A549 treated with ZK216348 at 1 μM for 4 hours (cell line): ENCODE results near the gene HDAC1. TPM values are rescaled to one million over a fixed set of nuclear protein-coding genes. Genes with fewer than 3 reads are reported as not detected.

Experiments
- total RNA-seq: library from RNA; stranded (reverse); fragments of 200-300 nt; extraction: Qiagen RNA extraction; gene quantifications from 5 replicates; pipeline ENCODE4 v1.2.3, GENCODE V29; 2022; ENCODE audit warnings: low read depth

HDAC1 gene
- 52.8 to 61.8 TPM (median 54.7 TPM) in 5 replicates for total RNA-seq

GRCh38 chr1:32291708-32292538, at the start of gene HDAC1:
Gene HDAC1, plus strand, starts transcription at chr1:32292083. Its CDS starts 87 bp downstream, at chr1:32292170.

GRCh38 chr1:32246888-32247273, 45.0 kb upstream of the HDAC1 start, which contains the start of gene FAM167B:
Gene FAM167B, plus strand, starts transcription at chr1:32247222. Its CDS starts 200 bp downstream, at chr1:32247422.

GRCh38 chr1:32250893-32251716, 40.8 kb upstream of the HDAC1 start, which contains the start of gene LCK:
Gene LCK, plus strand, starts transcription at chr1:32251265. Its CDS starts 23,065 bp downstream, at chr1:32274330.

GRCh38 chr1:32335790-32336590, 44.1 kb downstream of the HDAC1 start, which contains the start of gene MARCKSL1:
Gene MARCKSL1, minus strand, starts transcription at chr1:32336233. Its CDS starts 200 bp downstream, at chr1:32336033.

GRCh38 chr1:32362474-32363313, 70.8 kb downstream of the HDAC1 start, which contains the start of the genes FAM229A and TSSK3:
Gene FAM229A, minus strand, starts transcription at chr1:32362485. Its CDS starts 394 bp downstream, at chr1:32362091.
Gene TSSK3, plus strand, starts transcription at chr1:32362539. Its CDS starts 163 bp downstream, at chr1:32362702.

Other genes starting within 250 kb of the HDAC1 start
- 6.7 to 12.9 TPM (median 12.0 TPM) in 5 replicates for gene TMEM39B, start 219.1 kb upstream of the HDAC1 start, total RNA-seq
- gene KPNA6, start 184.0 kb upstream of the HDAC1 start, total RNA-seq: 14.1 to 16.7 TPM (median 14.9 TPM) in 5 replicates
- 26.4 to 30.0 TPM (median 29.2 TPM) in 5 replicates for gene TXLNA, start 112.4 kb upstream of the HDAC1 start, total RNA-seq
- gene CCDC28B, start 91.5 kb upstream of the HDAC1 start, total RNA-seq: 1.1 to 2.8 TPM (median 1.8 TPM) in 5 replicates
- 1.6 to 2.7 TPM (median 2.1 TPM) in 5 replicates for gene IQCC, start 86.4 kb upstream of the HDAC1 start, total RNA-seq
- gene DCDC2B, start 83.0 kb upstream of the HDAC1 start, total RNA-seq: not detected in 5 replicates
- 8.1 to 10.7 TPM (median 10.5 TPM) in 5 replicates for gene TMEM234, start 69.7 kb upstream of the HDAC1 start, total RNA-seq
- gene EIF3I, start 69.7 kb upstream of the HDAC1 start, total RNA-seq: 262 to 314 TPM (median 274 TPM) in 5 replicates
- 0.36 to 0.86 TPM (median 0.73 TPM) in 5 replicates for gene FAM167B, start 44.9 kb upstream of the HDAC1 start, total RNA-seq
- gene LCK, start 40.8 kb upstream of the HDAC1 start, total RNA-seq: not detected in 5 replicates
- 54.0 to 74.4 TPM (median 66.1 TPM) in 5 replicates for gene MARCKSL1, start 44.1 kb downstream of the HDAC1 start, total RNA-seq
- gene FAM229A, start 70.4 kb downstream of the HDAC1 start, total RNA-seq: 2.0 to 4.7 TPM (median 4.0 TPM) in 5 replicates
- 0.25 TPM in 1 of 5 replicates, not detected in the others for gene TSSK3, start 70.5 kb downstream of the HDAC1 start, total RNA-seq
- gene BSDC1, start 102.4 kb downstream of the HDAC1 start, total RNA-seq: 16.7 to 22.6 TPM (median 22.5 TPM) in 5 replicates
- gene ZBTB8B, start 173.0 kb downstream of the HDAC1 start, total RNA-seq: not detected in 5 replicates
- gene ZBTB8A, start 247.3 kb downstream of the HDAC1 start, total RNA-seq: 2.5 to 4.4 TPM (median 3.8 TPM) in 5 replicates